Psoas muscle (tissue), 8 donors: ENCODE data around the gene TAS2R8. TPM values are rescaled to one million over a fixed set of nuclear protein-coding genes. Genes with fewer than 3 reads are reported as not detected.

Experiments used
- ATAC-seq, 4 donors: fragments of 200-7000 bp; cut with Tn5 transposase; one replicate each; pipeline ENCODE4 v1.9.1; 2020; ENCODE audit warnings: moderate library complexity in 3 of 4, mild to moderate bottlenecking in 2 of 4
- DNase-seq, 2 donors: peaks; one replicate each; pipeline ENCODE4 v3.0.0-alpha.2; 2020
- H3K27ac ChIP-seq: fragments of 200-600 bp; one replicate; pipeline ENCODE4 v1.8.0; 2022
- H3K27me3 ChIP-seq, 3 donors: fragments of 200-600 bp in 1 of 3; one replicate each; pipeline versions ENCODE4 v1.6.1 to v1.8.0; 2013 to 2022; ENCODE audit warnings: low read length in 2 of 3, mild to moderate bottlenecking in 2 of 3, moderate library complexity in 1 of 3; ENCODE audit not compliant: insufficient read depth in 3 of 3
- H3K36me3 ChIP-seq, 2 donors: fragments of 200-600 bp in 1 of 2; one replicate each; pipeline versions ENCODE4 v1.6.1 to v1.8.0; 2013 to 2022; ENCODE audit warnings: low read depth in 1 of 2, mild to moderate bottlenecking in 1 of 2, moderate library complexity in 1 of 2; ENCODE audit not compliant: insufficient read depth in 1 of 2
- H3K4me1 ChIP-seq: fragments of 200-600 bp; one replicate; pipeline ENCODE4 v1.8.0; 2022
- H3K4me3 ChIP-seq: fragments of 200-600 bp; one replicate; pipeline ENCODE4 v1.8.0; 2022; ENCODE audit warnings: mild to moderate bottlenecking
- H3K9me3 ChIP-seq: fragments of 200-600 bp; one replicate; pipeline ENCODE4 v1.8.0; 2022
- CTCF ChIP-seq: fragments of 200-600 bp; IDR thresholded peaks from one replicate; pipeline ENCODE4 v1.8.0; 2022; ENCODE audit warnings: antibody characterized with exemption
- WGBS, 3 donors: extraction: QIAGEN DNeasy Blood & Tissue Kit; methylation state at CpG; one replicate each; pipeline versions ENCODE4 v1.1.6 to v1.1.7; 2013; 5-methylcytosine and 5-hydroxymethylcytosine counted together
- intact Hi-C, 2 donors: fragments of 100-400 bp; cut with DNase I; formaldehyde crosslinking; loops; one replicate each; pipeline versions ENCODE4 v1.11.0 to v1.14.2; 2022
- polyA plus RNA-seq, 3 donors: library from polyadenylated mRNA; stranded (reverse); fragments of 200-250 nt; gene quantifications; one replicate each; pipeline ENCODE4 v1.2.3, GENCODE V29; 2013
- total RNA-seq, 4 donors: library from RNA; stranded (reverse); fragmentation: NEBNext Ultra II Directional in 2 of 4; extraction: Animal tissue kit (Norgen Biotek cat#: 25700) in 2 of 4; gene quantifications; one replicate each; pipeline versions ENCODE4 v1.2.1 to v1.2.4, GENCODE V29; 2021 to 2023
- donor health status: healthy with polysubstance abuse.
- donor health status: DM: no; HTN: no; CAD: no; lungs with moderate emphysema.
- donor health status: Bipolar disorder and iron deficiency.
- donor health status: healthy.
- donor health status: DM: yes; HTN: yes; CAD: no.
- donor health status: DM: no; HTN: no; CAD: no.
- donor health status: DM: no; HTN: no; CAD: no.
- donor health status: DM: yes; HTN: yes; CAD: no.

The TAS2R8 gene
- total and polyA plus RNA-seq, 7 donors: not detected

GRCh38 chr12:10826258-10826657, 19.2 kb upstream of the TAS2R8 start, which contains the start of gene TAS2R10:
TAS2R10 (minus strand) TSS chr12:10826358; CDS start chr12:10826269, 89 bp downstream.
- intact Hi-C loops: no loop called here
- no peak for TF ChIP-seq CTCF
- Histone ChIP-seq H3K9me3 (no peaks in the 10 kb centered on the region), H3K36me3 (no peaks in the 10 kb centered on the region), H3K27ac (no peak within 1 kb of the TSS), H3K4me3 (no peak within 1 kb of the TSS), H3K27me3 (no peaks in the 10 kb centered on the region), H3K4me1 (no peaks in the 10 kb centered on the region)
- no peak for DNase-seq
- 87 to 93% (median 88%) methylated on average over 3 of the region's 3 CpGs for WGBS, 3 donors
- no peak for ATAC-seq

DNA sequence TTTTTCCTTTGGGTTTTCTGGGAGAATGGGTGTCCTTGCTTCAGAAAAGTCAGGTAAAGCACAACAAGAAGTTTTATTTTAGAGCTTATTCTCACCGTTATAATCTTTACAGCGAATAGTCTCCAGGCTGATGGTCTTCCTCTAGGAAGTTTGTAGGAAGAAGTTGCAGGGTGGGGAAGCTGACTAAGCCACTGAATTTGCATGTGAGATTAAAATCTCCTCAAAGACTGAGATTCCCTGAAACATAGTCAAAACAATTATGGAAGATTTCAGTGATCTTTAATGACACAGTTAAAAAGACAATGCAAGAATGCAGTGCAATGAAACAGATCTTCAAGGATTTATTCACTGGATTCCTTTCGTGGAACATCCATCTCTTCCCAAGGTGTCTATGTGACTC, 17.9 kb upstream of the TAS2R8 start:
- H3K4me3 ChIP-seq: no peak overlapping the region
- H3K27ac ChIP-seq: no peak overlapping the region
- no peaks in the 10 kb centered on the region for H3K36me3 ChIP-seq
- H3K27me3 ChIP-seq: no peaks in the 10 kb centered on the region
- intact Hi-C loops: no loop called here
- H3K4me1 ChIP-seq: no peaks in the 10 kb centered on the region
- 85 to 90% (median 85%) methylated on average over 3 of the region's 3 CpGs for WGBS, 3 donors
- DNase-seq (no peak), ATAC-seq (no peak)
- TF ChIP-seq CTCF: no peak
- H3K9me3 ChIP-seq: no peaks in the 10 kb centered on the region

DNA sequence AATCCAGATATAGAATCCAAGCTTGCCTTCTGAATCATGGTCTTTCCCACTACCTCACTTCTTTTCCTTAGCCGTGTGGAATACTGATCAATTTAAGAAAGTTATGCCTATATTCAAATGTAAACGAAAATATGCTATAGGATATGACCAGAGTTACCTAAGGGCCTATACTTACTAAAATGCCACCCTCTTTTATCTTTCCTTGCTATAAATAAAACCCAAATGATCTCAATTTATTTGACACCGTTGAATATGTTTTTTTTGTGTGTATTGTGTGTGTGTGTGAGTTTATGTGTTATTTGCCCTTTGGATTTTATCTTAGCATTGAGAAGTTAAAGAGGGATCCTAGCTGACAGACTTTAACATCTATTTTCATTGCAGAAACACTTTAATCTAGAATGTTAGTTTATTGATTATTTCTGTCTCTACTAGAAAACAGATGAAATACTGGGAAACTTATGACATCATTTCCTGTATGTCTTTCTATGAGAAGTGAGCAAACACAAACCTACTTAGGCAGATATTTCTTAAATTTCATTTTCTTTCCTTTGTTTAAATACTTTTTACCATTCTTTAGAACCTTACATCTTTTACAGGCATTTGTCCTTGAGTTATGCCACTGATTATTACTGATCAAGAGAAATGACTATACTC, 4.9 kb upstream of the TAS2R8 start:
- no peak overlapping the region for H3K4me3 ChIP-seq
- intact Hi-C loops: no loop called here
- 83 to 87% (median 85%) methylated on average over 3 of the region's 3 CpGs for WGBS, 3 donors
- no peak for TF ChIP-seq CTCF
- DNase-seq: no peak
- peaks cover 0 to 2% (median 0%) of the 10 kb centered on the region in 3 donors for H3K27me3 ChIP-seq
- H3K4me1 ChIP-seq: no peaks in the 10 kb centered on the region
- ATAC-seq: no peak
- H3K36me3 ChIP-seq: no peaks in the 10 kb centered on the region
- H3K9me3 ChIP-seq: peaks cover 4% of the 10 kb centered on the region
- no peak overlapping the region for H3K27ac ChIP-seq

GRCh38 chr12:10810068-10810467, 3.0 kb upstream of the TAS2R8 start, which contains the start of gene TAS2R9:
TAS2R9 (minus strand) TSS chr12:10810168; CDS start chr12:10810075, 93 bp downstream.
- Histone ChIP-seq H3K9me3 (peaks cover under 1% of the 10 kb centered on the region), H3K4me3 (no peak within 1 kb of the TSS), H3K27me3 (peaks cover 0 to 2% (median 0%) of the 10 kb centered on the region in 3 donors), H3K4me1 (no peaks in the 10 kb centered on the region), H3K27ac (no peak within 1 kb of the TSS), H3K36me3 (no peaks in the 10 kb centered on the region)
- ATAC-seq: no peak
- no peak for DNase-seq
- no peak for TF ChIP-seq CTCF
- intact Hi-C loops: no loop called here

DNA sequence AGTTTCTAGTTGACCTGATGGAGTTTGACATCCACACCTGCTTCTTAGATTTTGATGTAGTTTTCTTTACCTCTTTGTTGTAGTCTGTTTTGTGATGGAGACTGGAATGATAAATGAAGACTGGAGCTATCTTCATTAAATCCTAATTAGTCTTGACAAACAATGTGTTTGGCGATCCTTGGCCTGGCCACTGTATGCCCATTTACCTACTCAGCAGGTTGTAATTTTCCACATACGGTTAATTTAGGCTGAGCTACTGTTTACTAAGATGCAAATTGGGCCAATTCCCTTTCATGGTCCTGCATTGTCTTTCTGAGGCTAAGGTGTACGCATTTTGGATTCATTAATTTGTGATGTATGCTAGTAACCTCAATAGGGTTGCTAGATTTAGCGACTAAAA, 4.5 kb downstream of the TAS2R8 start, which contains the start of gene TAS2R7:
Gene TAS2R7 (minus strand): TSS at position 41 of the 400 bp plus-strand sequence. CDS start 57 bp downstream, outside the sequence.
- 54 to 56% (median 55%) methylated on average over 4 of the region's 4 CpGs for WGBS, 3 donors
- DNase-seq (no peak), ATAC-seq (no peak)
- no peak for TF ChIP-seq CTCF
- Histone ChIP-seq H3K27ac (no peak within 1 kb of the TSS), H3K36me3 (no peaks in the 10 kb centered on the region), H3K27me3 (no peaks in the 10 kb centered on the region), H3K4me3 (no peak within 1 kb of the TSS), H3K4me1 (no peaks in the 10 kb centered on the region), H3K9me3 (no peaks in the 10 kb centered on the region)
- intact Hi-C loops: no loop called here
